HepG2 (cell line): ENCODE results near the gene PPP1R27. TPM values are rescaled to one million over a fixed set of nuclear protein-coding genes. Genes with fewer than 3 reads are reported as not detected.

ENCODE experiments used
- BHLHE40 ChIP-seq: IDR thresholded peaks from 2 replicates; pipeline ENCODE4 v1.6.1; 2011; ENCODE audit warnings: low read length, improper control_type of control experiment
- GLMP ChIP-seq: sonication (generic); formaldehyde crosslinking; IDR thresholded peaks from 2 replicates; pipeline ENCODE4 v1.9.0; 2021; ENCODE audit warnings: missing genetic modification reagents, mild to moderate bottlenecking, borderline replicate concordance
- MAZ ChIP-seq, 2 experiments: sonication (generic) in 1 of 2; formaldehyde crosslinking in 1 of 2; IDR thresholded peaks; 2 replicates each; pipeline versions ENCODE4 v1.5.0 to v1.6.1; 2012 to 2020; ENCODE audit warnings: low read depth in 2 of 2, mild to moderate bottlenecking in 2 of 2, borderline replicate concordance in 1 of 2, improper control_type of control experiment in 1 of 2, low read length in 1 of 2, missing genetic modification reagents in 1 of 2, moderate library complexity in 1 of 2
- PATZ1 ChIP-seq: sonication (generic); formaldehyde crosslinking; IDR thresholded peaks from 2 replicates; pipeline ENCODE4 v1.4.0; 2020; ENCODE audit warnings: missing genetic modification reagents
- RXRA ChIP-seq: sonication (generic); formaldehyde crosslinking; IDR thresholded peaks from 2 replicates; pipeline ENCODE4 v1.5.1; 2020; ENCODE audit warnings: missing genetic modification reagents
- SP1 ChIP-seq, 2 experiments: fragments of 450-650 bp in 1 of 2; sonication (generic) in 1 of 2; formaldehyde crosslinking in 1 of 2; IDR thresholded peaks; 2 replicates each; pipeline versions ENCODE4 v1.4.0 to v1.6.1; 2016 to 2020; ENCODE audit warnings: missing genetic modification reagents in 1 of 2
- TFDP1 ChIP-seq: IDR thresholded peaks from 2 replicates; pipeline ENCODE4 v1.6.1; 2016; ENCODE audit warnings: missing compliant biosample characterization, missing genetic modification reagents, borderline replicate concordance
- ZBTB25 ChIP-seq: IDR thresholded peaks from 2 replicates; pipeline ENCODE4 v1.6.1; 2018; ENCODE audit warnings: missing genetic modification reagents
- ZNF138 ChIP-seq: sonication (generic); formaldehyde crosslinking; IDR thresholded peaks from 2 replicates; pipeline ENCODE4 v1.5.0; 2020; ENCODE audit warnings: mild to moderate bottlenecking, low read depth, missing genetic modification reagents
- ZNF230 ChIP-seq: sonication (generic); formaldehyde crosslinking; IDR thresholded peaks from 2 replicates; pipeline ENCODE4 v1.4.0; 2020; ENCODE audit warnings: mild to moderate bottlenecking, missing genetic modification reagents
- ZNF260 ChIP-seq: sonication (generic); formaldehyde crosslinking; IDR thresholded peaks from 2 replicates; pipeline ENCODE4 v1.4.0; 2020; ENCODE audit warnings: missing genetic modification reagents, low read depth, mild to moderate bottlenecking, borderline replicate concordance
- ZNF572 ChIP-seq: sonication (generic); formaldehyde crosslinking; IDR thresholded peaks from 2 replicates; pipeline ENCODE4 v1.5.1; 2020; ENCODE audit warnings: mild to moderate bottlenecking, missing genetic modification reagents
- ZNF577 ChIP-seq: sonication (generic); formaldehyde crosslinking; IDR thresholded peaks from 2 replicates; pipeline ENCODE4 v1.4.0; 2020; ENCODE audit warnings: mild to moderate bottlenecking, low read depth, missing genetic modification reagents, borderline replicate concordance
- ZNF615 ChIP-seq: sonication (generic); formaldehyde crosslinking; IDR thresholded peaks from 2 replicates; pipeline ENCODE4 v1.5.0; 2020; ENCODE audit warnings: mild to moderate bottlenecking, missing genetic modification reagents, borderline replicate concordance
- ZNF674 ChIP-seq: sonication (generic); formaldehyde crosslinking; IDR thresholded peaks from 2 replicates; pipeline ENCODE4 v1.5.0; 2020; ENCODE audit warnings: low read depth, mild to moderate bottlenecking, missing genetic modification reagents
- ZNF883 ChIP-seq: sonication (generic); formaldehyde crosslinking; IDR thresholded peaks from 2 replicates; pipeline ENCODE4 v1.5.1; 2020; ENCODE audit warnings: mild to moderate bottlenecking, missing genetic modification reagents; ENCODE audit errors: not compliant biosample characterization
- polyA plus RNA-seq, 8 experiments: library from polyadenylated mRNA; depleted of rRNA in 3 of 8; stranded (reverse) in 7 of 8; unstranded in 1 of 8; fragments of >200 nt; fragmentation: Illumina TruSeq in 4 of 8; extraction: Trizol in 4 of 8; gene quantifications; 2 replicates each; pipeline versions ENCODE4 v1.2.1 to v1.2.3, GENCODE V29; 2011 to 2016; ENCODE audit warnings: low read depth in 4 of 8, missing spikeins in 1 of 8, mixed read lengths in 1 of 8; ENCODE audit not compliant: insufficient read depth in 1 of 8
- total RNA-seq, 5 experiments: library from RNA; depleted of rRNA; stranded (reverse); fragments of >200 nt; fragmentation: Illumina TruSeq; extraction: Trizol; gene quantifications; 2 replicates each; pipeline ENCODE4 v1.2.3, GENCODE V29; 2016; ENCODE audit warnings: low read depth in 1 of 5
- TF ChIP-seq, protein P1 (sequence below): sonication (generic); formaldehyde crosslinking; IDR thresholded peaks from 2 replicates; pipeline ENCODE4 v1.5.0; 2020; ENCODE audit warnings: mild to moderate bottlenecking, missing genetic modification reagents, borderline replicate concordance
- TF ChIP-seq, protein P2 (sequence below): fragments of 450-650 bp; IDR thresholded peaks from 2 replicates; pipeline ENCODE4 v1.6.1; 2016

PPP1R27 gene
- total and polyA plus RNA-seq, 2 of the 13 experiments (the other 11 are each of a cell fraction or from before 2014, with no cell fraction given): 0.17 to 1.00 TPM

GRCh38 chr17:81821603-81822311 lies 13.1 kb downstream of the PPP1R27 start (continued):
- TF ChIP-seq, protein P1, sequence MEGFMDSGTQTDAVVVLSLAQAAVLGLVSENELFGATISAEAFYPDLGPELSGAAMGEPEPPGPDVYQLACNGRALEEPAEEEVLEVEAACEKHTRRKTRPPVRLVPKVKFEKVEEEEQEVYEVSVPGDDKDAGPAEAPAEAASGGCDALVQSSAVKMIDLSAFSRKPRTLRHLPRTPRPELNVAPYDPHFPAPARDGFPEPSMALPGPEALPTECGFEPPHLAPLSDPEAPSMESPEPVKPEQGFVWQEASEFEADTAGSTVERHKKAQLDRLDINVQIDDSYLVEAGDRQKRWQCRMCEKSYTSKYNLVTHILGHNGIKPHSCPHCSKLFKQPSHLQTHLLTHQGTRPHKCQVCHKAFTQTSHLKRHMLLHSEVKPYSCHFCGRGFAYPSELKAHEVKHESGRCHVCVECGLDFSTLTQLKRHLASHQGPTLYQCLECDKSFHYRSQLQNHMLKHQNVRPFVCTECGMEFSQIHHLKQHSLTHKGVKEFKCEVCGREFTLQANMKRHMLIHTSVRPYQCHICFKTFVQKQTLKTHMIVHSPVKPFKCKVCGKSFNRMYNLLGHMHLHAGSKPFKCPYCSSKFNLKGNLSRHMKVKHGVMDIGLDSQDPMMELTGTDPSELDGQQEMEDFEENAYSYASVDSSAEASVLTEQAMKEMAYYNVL (CRISPR knock-in tag): peak; percentile 36; the same call in 1 of the 2 replicates
- TF ChIP-seq ZNF260 (CRISPR knock-in tag) (no peak), MAZ (IDR thresholded peaks at IDR 0.05; ENCODE audit: borderline replicate concordance, low read depth, low read length) (peak; percentile 98), MAZ (CRISPR knock-in tag; IDR thresholded peaks at IDR 0.05; ENCODE audit: low read depth) (peak; percentile 82), BHLHE40 (peak; percentile 53; the same call in 1 of the 2 replicates), ZNF615 (0 out of 2 replicates have a peak, but pooled peaks have one; percentile 38), ZNF674 (CRISPR knock-in tag) (no peak), ZBTB25 (CRISPR knock-in tag) (peak; percentile 89), ZNF577 (no peak), RXRA (CRISPR knock-in tag) (peak; percentile 73), TFDP1 (CRISPR knock-in tag) (0 out of 2 replicates have a peak, but pooled peaks have one; percentile 25), ZNF138 (CRISPR knock-in tag) (no peak), GLMP (CRISPR knock-in tag) (no peak), ZNF230 (0 out of 2 replicates have a peak, but pooled peaks have one; percentile 50), PATZ1 (peak; percentile 79), SP1 (IDR thresholded peaks at IDR 0.05) (no peak), SP1 (CRISPR knock-in tag; IDR thresholded peaks at IDR 0.05) (peak; percentile 38; the same call in 1 of the 2 replicates), ZNF572 (CRISPR knock-in tag) (peak; percentile 49; the same call in 1 of the 2 replicates), ZNF883 (peak; percentile 41)
- TF ChIP-seq, protein P2, sequence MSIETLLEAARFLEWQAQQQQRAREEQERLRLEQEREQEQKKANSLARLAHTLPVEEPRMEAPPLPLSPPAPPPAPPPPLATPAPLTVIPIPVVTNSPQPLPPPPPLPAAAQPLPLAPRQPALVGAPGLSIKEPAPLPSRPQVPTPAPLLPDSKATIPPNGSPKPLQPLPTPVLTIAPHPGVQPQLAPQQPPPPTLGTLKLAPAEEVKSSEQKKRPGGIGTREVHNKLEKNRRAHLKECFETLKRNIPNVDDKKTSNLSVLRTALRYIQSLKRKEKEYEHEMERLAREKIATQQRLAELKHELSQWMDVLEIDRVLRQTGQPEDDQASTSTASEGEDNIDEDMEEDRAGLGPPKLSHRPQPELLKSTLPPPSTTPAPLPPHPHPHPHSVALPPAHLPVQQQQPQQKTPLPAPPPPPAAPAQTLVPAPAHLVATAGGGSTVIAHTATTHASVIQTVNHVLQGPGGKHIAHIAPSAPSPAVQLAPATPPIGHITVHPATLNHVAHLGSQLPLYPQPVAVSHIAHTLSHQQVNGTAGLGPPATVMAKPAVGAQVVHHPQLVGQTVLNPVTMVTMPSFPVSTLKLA: peak; percentile 10; the same call in 1 of the 2 replicates
